Measurements from ENCODE around the gene NPVF. TPM values are rescaled to one million over a fixed set of nuclear protein-coding genes. Genes with fewer than 3 reads are reported as not detected.

NPVF gene, protein sequence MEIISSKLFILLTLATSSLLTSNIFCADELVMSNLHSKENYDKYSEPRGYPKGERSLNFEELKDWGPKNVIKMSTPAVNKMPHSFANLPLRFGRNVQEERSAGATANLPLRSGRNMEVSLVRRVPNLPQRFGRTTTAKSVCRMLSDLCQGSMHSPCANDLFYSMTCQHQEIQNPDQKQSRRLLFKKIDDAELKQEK
- not detected in 2 replicates for total RNA-seq

GRCh38 chr7:25228386-25228785 is at the start of gene NPVF:
TSS of gene NPVF (minus strand) at chr7:25228486. CDS start at chr7:25228439, 47 bp downstream.

Small RNA genes lying within 50 kb of the gene (small RNA-seq; reads per million reads assigned to genes)
- gene RF00012: not detected

Other genes starting within 250 kb of the NPVF start
- 20.6 and 36.8 TPM in 2 replicates for gene OSBPL3, start 248.3 kb downstream of the NPVF start, total RNA-seq
- 26.1 and 41.6 TPM in 2 replicates for gene CYCS, start 103.2 kb downstream of the NPVF start, total RNA-seq